Activated T-cell treated with anti-CD3 and anti-CD28 coated beads for 48 hours (primary cell): ENCODE data around the gene C6orf47.

Experiments used
- DNase-seq: peaks from one replicate; pipeline ENCODE4 v3.0.0-alpha.2; 2020; ENCODE audit warnings: low read depth

C6orf47 gene

GRCh38 chr6:31636698-31637596 is 23.6 kb downstream of the C6orf47 start:
- no peak for DNase-seq

DNA sequence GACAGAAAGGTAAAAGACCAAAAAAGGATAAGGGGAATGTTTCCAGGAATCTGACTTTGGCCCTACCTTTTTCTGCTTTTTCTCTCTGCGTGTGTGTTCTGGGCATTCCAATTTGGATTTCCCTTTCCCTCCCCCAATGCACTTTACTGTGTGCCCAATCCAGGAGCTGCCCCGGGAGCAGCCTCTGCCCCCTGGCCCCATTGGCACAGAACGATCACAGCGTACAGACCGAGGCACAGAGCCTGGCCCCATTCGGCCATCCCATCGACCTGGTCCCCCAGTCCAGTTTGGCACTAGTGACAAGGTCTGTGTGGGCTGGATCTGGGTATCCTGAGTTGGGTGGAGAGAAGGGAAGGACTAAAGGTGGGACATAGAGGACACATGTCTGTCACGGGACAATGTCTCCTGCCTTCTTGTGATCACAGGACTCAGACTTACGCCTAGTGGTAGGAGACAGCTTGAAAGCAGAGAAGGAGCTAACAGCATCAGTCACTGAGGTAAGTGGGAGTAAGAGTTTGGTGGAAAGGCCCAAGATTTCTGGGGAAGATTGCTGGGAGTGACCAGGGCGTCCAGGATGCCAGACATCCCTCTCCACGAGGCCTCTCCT is 25.5 kb downstream of the C6orf47 start:
- DNase-seq = no peak

GRCh38 chr6:31634131-31634530 is 26.4 kb downstream of the C6orf47 start:
- DNase-seq = no peak

GRCh38 chr6:31633447-31633846 is 27.1 kb downstream of the C6orf47 start:
- no peak for DNase-seq

GRCh38 chr6:31632279-31632946 is 28.2 kb downstream of the C6orf47 start:
- no peak for DNase-seq

GRCh38 chr6:31631681-31632278 is 28.8 kb downstream of the C6orf47 start:
- no peak for DNase-seq

GRCh38 chr6:31631209-31631608 is 29.4 kb downstream of the C6orf47 start:
- DNase-seq = no peak

DNA sequence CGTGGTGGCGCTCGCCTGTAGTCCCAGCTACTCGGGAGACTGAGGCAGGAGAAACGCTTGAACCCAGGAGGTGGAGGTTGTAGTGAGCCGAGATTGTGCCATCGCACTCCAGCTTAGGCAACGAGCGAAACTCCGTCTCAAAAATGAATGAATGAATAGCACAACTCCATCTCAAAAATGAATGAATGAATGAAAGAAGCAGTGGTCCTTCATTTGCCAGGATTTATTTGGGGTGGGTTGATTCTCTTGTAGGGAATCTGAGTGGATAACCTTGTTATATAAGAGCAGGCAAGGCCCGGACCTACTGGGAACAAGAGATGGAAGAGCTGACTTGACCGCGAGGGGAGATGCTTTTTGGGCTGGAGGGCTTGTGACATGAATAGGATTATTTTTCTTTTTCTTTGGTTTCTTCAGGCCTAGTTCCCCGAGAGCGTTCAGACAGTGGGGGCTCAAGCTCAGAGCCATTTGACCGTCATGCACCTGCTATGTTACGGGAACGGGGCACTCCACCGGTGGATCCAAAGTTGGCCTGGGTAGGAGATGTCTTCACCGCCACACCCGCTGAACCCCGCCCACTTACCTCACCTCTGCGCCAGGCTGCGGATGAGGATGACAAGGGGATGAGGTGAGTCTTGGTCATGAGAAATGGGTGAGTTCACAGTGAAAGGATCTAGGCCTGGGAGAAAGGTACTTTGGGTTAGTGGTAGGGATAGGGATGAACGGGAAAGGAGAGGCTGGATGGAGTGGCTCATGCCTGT is 30.2 kb downstream of the C6orf47 start:
- no peak for DNase-seq

- DNase-seq = no peak
Measured at GRCh38 chr6:31629014-31629413, 31.6 kb downstream of the C6orf47 start.

DNA sequence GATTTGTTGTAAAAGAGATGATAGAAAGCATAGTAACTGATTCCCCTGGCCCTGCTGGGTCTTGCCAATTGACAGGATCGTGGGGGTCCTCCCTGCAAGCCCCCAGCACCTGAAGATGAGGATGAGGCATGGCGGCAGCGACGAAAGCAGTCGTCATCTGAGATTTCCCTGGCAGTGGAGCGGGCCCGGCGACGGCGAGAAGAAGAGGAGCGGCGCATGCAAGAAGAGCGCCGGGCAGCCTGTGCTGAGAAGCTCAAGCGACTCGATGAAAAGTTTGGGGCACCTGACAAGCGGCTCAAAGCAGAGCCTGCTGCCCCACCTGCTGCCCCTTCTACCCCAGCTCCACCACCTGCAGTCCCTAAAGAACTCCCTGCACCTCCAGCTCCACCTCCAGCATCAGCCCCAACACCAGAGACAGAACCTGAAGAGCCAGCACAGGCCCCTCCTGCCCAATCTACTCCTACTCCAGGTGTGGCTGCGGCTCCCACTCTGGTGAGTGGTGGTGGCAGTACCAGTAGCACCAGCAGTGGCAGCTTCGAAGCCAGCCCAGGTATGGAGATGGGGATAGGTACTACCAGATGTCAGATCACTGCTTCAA is 32.8 kb downstream of the C6orf47 start:
- no peak for DNase-seq

- DNase-seq = no peak
Measured at GRCh38 chr6:31626952-31627351, 33.6 kb downstream of the C6orf47 start.

DNA sequence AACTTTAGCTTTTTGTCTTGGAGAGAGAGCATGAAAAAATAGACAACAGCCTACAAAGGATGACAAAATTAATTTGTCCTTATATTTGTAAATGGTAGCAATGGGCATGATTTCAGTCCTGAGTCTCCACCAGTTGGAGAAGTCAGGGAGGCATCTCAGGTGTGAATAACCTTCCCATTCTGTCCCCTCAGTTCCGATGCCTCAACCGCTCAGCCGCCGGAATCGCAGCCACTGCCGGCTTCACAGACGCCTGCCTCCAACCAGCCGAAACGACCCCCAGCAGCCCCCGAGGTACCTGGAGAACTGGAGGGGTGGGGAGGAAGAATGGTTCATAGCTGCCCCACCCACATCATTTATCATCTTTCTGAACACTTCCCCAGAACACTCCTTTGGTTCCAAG is 36.5 kb downstream of the C6orf47 start:
- DNase-seq = no peak

- DNase-seq = no peak
Measured at GRCh38 chr6:31622684-31623091, 37.9 kb downstream of the C6orf47 start.

DNA sequence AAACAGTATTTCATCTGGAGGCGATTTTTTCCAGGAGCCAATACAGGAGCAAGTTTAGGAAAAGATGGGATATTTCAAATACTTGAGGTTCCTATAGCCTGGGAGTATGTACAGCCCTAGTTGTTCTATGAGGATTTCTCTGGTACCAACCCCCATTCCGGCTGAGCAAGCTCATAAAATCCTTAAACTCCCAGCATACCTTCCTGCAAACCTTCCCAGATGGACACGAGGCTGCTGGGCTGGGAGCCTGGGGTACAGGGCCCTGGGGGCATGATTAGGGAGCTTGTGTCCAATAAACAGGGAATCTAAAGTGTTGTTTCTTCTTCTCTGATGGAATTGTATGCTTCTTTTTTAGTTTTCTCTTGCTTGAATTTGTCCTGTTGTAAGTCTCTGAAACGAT is 38.6 kb downstream of the C6orf47 start:
- DNase-seq = no peak

DNA sequence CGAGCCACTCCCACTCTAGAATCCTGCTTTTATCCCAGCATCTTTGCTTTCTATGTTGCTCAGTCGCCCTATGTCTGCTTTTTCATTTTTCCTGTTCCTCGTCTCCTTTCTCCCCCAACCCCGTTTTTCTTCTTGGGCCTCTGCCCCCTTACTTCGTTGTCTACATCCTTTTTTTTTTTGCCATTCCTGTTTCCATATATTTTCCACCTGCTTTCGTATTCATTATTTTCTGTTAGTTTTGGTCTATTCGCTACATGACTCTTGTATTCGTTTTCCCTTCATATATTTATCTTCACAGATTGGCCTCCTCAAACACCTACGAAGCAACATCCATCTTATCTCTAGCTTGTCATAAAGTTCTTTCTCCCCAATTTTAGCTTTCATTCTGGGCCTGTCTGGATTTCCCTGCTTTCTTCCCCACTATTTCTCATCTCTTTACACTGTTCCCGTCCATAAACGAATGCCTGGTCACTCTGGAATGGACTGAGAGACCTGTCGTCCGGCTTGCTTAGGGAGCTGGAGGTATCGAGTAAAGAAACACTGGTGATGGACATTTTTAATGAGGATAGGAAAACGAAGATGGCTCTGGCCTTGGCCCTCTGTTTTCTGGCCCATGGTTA is 39.1 kb downstream of the C6orf47 start:
- no peak for DNase-seq

GRCh38 chr6:31620586-31621319 is 39.8 kb downstream of the C6orf47 start, which contains the start of gene PRRC2A:
Gene PRRC2A (plus strand): TSS chr6:31620715. CDS start chr6:31622790, 2,075 bp downstream.
- peak; percentile 93 for DNase-seq

DNA sequence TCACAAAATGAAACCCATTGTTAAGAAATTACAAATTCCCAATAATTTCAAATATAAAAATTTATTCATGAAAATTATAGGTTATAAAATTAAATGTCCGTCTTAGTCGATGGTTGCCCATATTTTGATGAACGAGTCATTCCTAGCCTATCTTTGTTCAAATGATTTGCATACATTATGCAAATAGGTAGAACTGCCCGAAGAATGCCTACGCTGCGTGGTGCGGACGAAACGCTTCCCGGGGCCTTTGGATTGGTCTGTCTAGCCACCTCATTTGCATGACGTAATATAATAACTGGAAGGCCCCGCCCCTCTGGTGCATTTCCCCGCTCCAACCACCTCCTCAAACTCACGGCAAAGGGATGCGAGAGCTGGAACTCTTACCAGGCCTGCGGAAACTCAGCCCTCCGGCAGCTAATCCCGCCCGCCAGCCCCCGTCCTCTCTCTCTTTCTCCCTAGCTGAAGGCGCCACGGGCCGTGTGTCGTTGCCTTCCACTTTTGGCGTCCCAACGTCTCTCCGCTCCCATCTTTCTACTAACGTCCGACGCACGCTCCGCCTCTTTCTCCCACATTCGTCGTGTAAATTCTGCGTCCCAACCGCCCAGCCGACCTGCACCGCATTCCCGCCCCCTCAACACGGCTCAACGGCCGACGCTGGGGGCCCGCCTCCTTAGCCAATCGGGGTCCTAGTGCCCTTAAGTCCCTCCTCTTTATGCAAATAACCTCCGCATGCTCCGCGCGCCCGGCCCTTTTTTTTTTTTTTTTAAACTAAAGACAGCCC is 40.6 kb downstream of the C6orf47 start:
- peak; percentile 95 for DNase-seq

- DNase-seq = no peak
Measured at GRCh38 chr6:31617010-31617409, 43.6 kb downstream of the C6orf47 start.

- peak; percentile 27 for DNase-seq
Measured at GRCh38 chr6:31615748-31616147, 44.8 kb downstream of the C6orf47 start.
